ENCODE data around the gene TMEM40.

TMEM40 gene

GRCh38 chr3:12700800-12701199 lies 58.3 kb downstream of the TMEM40 start:
- no peak for ATAC-seq (ENCODE audit: insufficient read depth, low read depth)
- no peak for TF ChIP-seq EZH2 (IDR thresholded peaks at IDR 0.05; ENCODE audit: borderline replicate concordance, low read depth, low read length, severe bottlenecking)
- TF ChIP-seq CTCF (IDR thresholded peaks at IDR 0.05; ENCODE audit: borderline replicate concordance, extremely low read depth, low read length, poor library complexity, severe bottlenecking) = no peak
- H3K9ac ChIP-seq (ENCODE audit: low read depth, low read length) = no peak overlapping the region
- H3K79me2 ChIP-seq (ENCODE audit: insufficient read depth, low read length) = no peaks in the 10 kb centered on the region
- no peaks in the 10 kb centered on the region for H3K9me3 ChIP-seq (ENCODE audit: insufficient read depth, low read length, severe bottlenecking)
- no peak overlapping the region for H2AFZ ChIP-seq (ENCODE audit: low read depth, low read length)
- no peaks in the 10 kb centered on the region for H3K36me3 ChIP-seq (ENCODE audit: insufficient read depth, low read length)
- H3K4me3 ChIP-seq (ENCODE audit: low read depth in 1 of 2, low read length in 2 of 2) = no peak overlapping the region
- no peak overlapping the region for H3K27ac ChIP-seq (ENCODE audit: low read length)
- no peaks in the 10 kb centered on the region for H3K4me1 ChIP-seq (ENCODE audit: insufficient read depth, low read length)
- H4K20me1 ChIP-seq (ENCODE audit: insufficient read depth, low read length) = 0 out of 2 replicates have a peak, but pooled peaks cover 2% of the 10 kb centered on the region
- no peak for DNase-seq
- H3K27me3 ChIP-seq (ENCODE audit: insufficient read depth, low read length, poor library complexity) = no peaks in the 10 kb centered on the region
- no peak overlapping the region for H3K4me2 ChIP-seq (ENCODE audit: insufficient read depth, low read length)

- Histone ChIP-seq H3K9me3 (ENCODE audit: insufficient read depth, low read length, severe bottlenecking) (no peaks in the 10 kb centered on the region), H3K27ac (ENCODE audit: low read length) (no peak overlapping the region), H3K9ac (ENCODE audit: low read depth, low read length) (no peak overlapping the region), H2AFZ (ENCODE audit: low read depth, low read length) (no peak overlapping the region), H3K4me1 (ENCODE audit: insufficient read depth, low read length) (no peaks in the 10 kb centered on the region), H3K4me3 (ENCODE audit: low read depth in 1 of 2, low read length in 2 of 2) (no peak overlapping the region), H3K79me2 (ENCODE audit: insufficient read depth, low read length) (no peaks in the 10 kb centered on the region), H3K36me3 (ENCODE audit: insufficient read depth, low read length) (no peaks in the 10 kb centered on the region), H4K20me1 (ENCODE audit: insufficient read depth, low read length) (0 out of 2 replicates have a peak, but pooled peaks cover 2% of the 10 kb centered on the region), H3K27me3 (ENCODE audit: insufficient read depth, low read length, poor library complexity) (no peaks in the 10 kb centered on the region), H3K4me2 (ENCODE audit: insufficient read depth, low read length) (no peak overlapping the region)
- DNase-seq (no peak), ATAC-seq (ENCODE audit: insufficient read depth, low read depth) (no peak)
- TF ChIP-seq EZH2 (IDR thresholded peaks at IDR 0.05; ENCODE audit: borderline replicate concordance, low read depth, low read length, severe bottlenecking) (no peak), CTCF (IDR thresholded peaks at IDR 0.05; ENCODE audit: borderline replicate concordance, extremely low read depth, low read length, poor library complexity, severe bottlenecking) (no peak)
These were observed 63.1 kb downstream of the TMEM40 start for GRCh38 chr3:12695916-12696315.

GRCh38 chr3:12695112-12695511 lies 63.9 kb downstream of the TMEM40 start:
- Histone ChIP-seq H3K4me3 (ENCODE audit: low read depth in 1 of 2, low read length in 2 of 2) (no peak overlapping the region), H3K9ac (ENCODE audit: low read depth, low read length) (no peak overlapping the region), H4K20me1 (ENCODE audit: insufficient read depth, low read length) (0 out of 2 replicates have a peak, but pooled peaks cover 2% of the 10 kb centered on the region), H3K27ac (ENCODE audit: low read length) (no peak overlapping the region), H3K4me1 (ENCODE audit: insufficient read depth, low read length) (no peaks in the 10 kb centered on the region), H2AFZ (ENCODE audit: low read depth, low read length) (no peak overlapping the region), H3K27me3 (ENCODE audit: insufficient read depth, low read length, poor library complexity) (no peaks in the 10 kb centered on the region), H3K36me3 (ENCODE audit: insufficient read depth, low read length) (no peaks in the 10 kb centered on the region), H3K79me2 (ENCODE audit: insufficient read depth, low read length) (no peaks in the 10 kb centered on the region), H3K9me3 (ENCODE audit: insufficient read depth, low read length, severe bottlenecking) (no peaks in the 10 kb centered on the region), H3K4me2 (ENCODE audit: insufficient read depth, low read length) (no peak overlapping the region)
- TF ChIP-seq CTCF (IDR thresholded peaks at IDR 0.05; ENCODE audit: borderline replicate concordance, extremely low read depth, low read length, poor library complexity, severe bottlenecking) (no peak), EZH2 (IDR thresholded peaks at IDR 0.05; ENCODE audit: borderline replicate concordance, low read depth, low read length, severe bottlenecking) (no peak)
- ATAC-seq (ENCODE audit: insufficient read depth, low read depth) = no peak
- DNase-seq = no peak

- ATAC-seq (ENCODE audit: insufficient read depth, low read depth) = no peak
- Histone ChIP-seq H3K36me3 (ENCODE audit: insufficient read depth, low read length) (no peaks in the 10 kb centered on the region), H3K27ac (ENCODE audit: low read length) (no peak overlapping the region), H3K79me2 (ENCODE audit: insufficient read depth, low read length) (no peaks in the 10 kb centered on the region), H3K4me2 (ENCODE audit: insufficient read depth, low read length) (no peak overlapping the region), H4K20me1 (ENCODE audit: insufficient read depth, low read length) (0 out of 2 replicates have a peak, but pooled peaks cover 2% of the 10 kb centered on the region), H2AFZ (ENCODE audit: low read depth, low read length) (no peak overlapping the region), H3K9ac (ENCODE audit: low read depth, low read length) (no peak overlapping the region), H3K9me3 (ENCODE audit: insufficient read depth, low read length, severe bottlenecking) (no peaks in the 10 kb centered on the region), H3K4me3 (ENCODE audit: low read depth in 1 of 2, low read length in 2 of 2) (no peak overlapping the region), H3K4me1 (ENCODE audit: insufficient read depth, low read length) (no peaks in the 10 kb centered on the region), H3K27me3 (ENCODE audit: insufficient read depth, low read length, poor library complexity) (no peaks in the 10 kb centered on the region)
- no peak for DNase-seq
- TF ChIP-seq CTCF (IDR thresholded peaks at IDR 0.05; ENCODE audit: borderline replicate concordance, extremely low read depth, low read length, poor library complexity, severe bottlenecking) (no peak), EZH2 (IDR thresholded peaks at IDR 0.05; ENCODE audit: borderline replicate concordance, low read depth, low read length, severe bottlenecking) (no peak)
These were observed 66.6 kb downstream of the TMEM40 start for GRCh38 chr3:12692444-12692843.
